IMR-90 (cell line): ENCODE data around the gene GTF2F2. TPM values are rescaled to one million over a fixed set of nuclear protein-coding genes. Genes with fewer than 3 reads are reported as not detected.

ENCODE experiments used
- ATAC-seq: fragments of 200-7000 bp; cut with Tn5 transposase; 2 replicates; pipeline ENCODE4 v1.9.1; 2020; ENCODE audit warnings: low read depth, mild to moderate bottlenecking, moderate library complexity
- BruUV-seq: library from RNA; stranded (reverse); fragments of 400-500 nt; replicated peaks from 2 replicates; lab custom pipeline; 2021; lab: Mats Ljungman, UMichigan
- CTCF ChIA-PET: fragments of 300-600 bp; formaldehyde crosslinking; extraction: SDS; loops from one replicate; lab custom pipeline; 2021; ENCODE audit warnings: antibody characterized with exemption; lab: Yijun Ruan, JAX
- POLR2A ChIA-PET: fragments of 300-600 bp; sonication (Branson Sonifier 250); formaldehyde crosslinking; loops from one replicate; lab custom pipeline; 2022; ENCODE audit warnings: antibody characterized with exemption; ENCODE audit not compliant: unreplicated experiment; lab: Charles Lee
- DNase-seq: peaks from one replicate; pipeline ENCODE4 v3.0.0; 2013
- H2AFZ ChIP-seq: replicated peaks from 2 replicates; pipeline ENCODE3; 2013; ENCODE audit warnings: low read length, mild to moderate bottlenecking; ENCODE audit not compliant: poor library complexity
- H2AK5ac ChIP-seq: 2 replicates; pipeline ENCODE4 v1.6.1; 2013; ENCODE audit warnings: low read depth, low read length, inconsistent platforms
- H2AK9ac ChIP-seq: replicated peaks from 2 replicates; pipeline ENCODE3; 2013; ENCODE audit warnings: mild to moderate bottlenecking, low read depth, low read length, moderate library complexity; ENCODE audit not compliant: poor library complexity
- H2BK120ac ChIP-seq: 2 replicates; pipeline ENCODE4 v1.6.1; 2013; ENCODE audit warnings: low read depth, low read length, inconsistent platforms
- H2BK15ac ChIP-seq: 3 replicates; pipeline ENCODE4 v1.6.1; 2013; ENCODE audit warnings: low read depth, low read length, inconsistent platforms
- H2BK20ac ChIP-seq: 2 replicates; pipeline ENCODE4 v1.6.1; 2013; ENCODE audit warnings: low read depth, mild to moderate bottlenecking, inconsistent platforms, low read length, moderate library complexity
- H2BK5ac ChIP-seq: 2 replicates; pipeline ENCODE4 v1.6.1; 2013; ENCODE audit warnings: mild to moderate bottlenecking, low read depth, low read length, inconsistent platforms; ENCODE audit not compliant: poor library complexity, severe bottlenecking
- H3K14ac ChIP-seq: replicated peaks from 2 replicates; pipeline ENCODE4 v1.6.1; 2013; ENCODE audit warnings: low read depth, low read length, inconsistent platforms
- H3K18ac ChIP-seq: 2 replicates; pipeline ENCODE4 v1.6.1; 2013; ENCODE audit warnings: low read depth, low read length, control low read depth
- H3K23ac ChIP-seq: 2 replicates; pipeline ENCODE4 v1.6.1; 2013; ENCODE audit warnings: low read depth, low read length, inconsistent platforms
- H3K27ac ChIP-seq: 2 replicates; pipeline ENCODE4 v1.5.1; 2013; ENCODE audit warnings: mild to moderate bottlenecking, control low read depth, low read length; ENCODE audit not compliant: insufficient read depth
- H3K27me3 ChIP-seq: 2 replicates; pipeline ENCODE4 v1.6.1; 2013; ENCODE audit warnings: low read length; ENCODE audit not compliant: control insufficient read depth, insufficient read depth
- H3K36me3 ChIP-seq: 2 replicates; pipeline ENCODE4 v1.6.1; 2013; ENCODE audit warnings: low read length, mixed read lengths; ENCODE audit not compliant: control insufficient read depth, insufficient read depth
- H3K4ac ChIP-seq: 2 replicates; pipeline ENCODE4 v1.6.1; 2013; ENCODE audit warnings: low read depth, low read length, inconsistent platforms
- H3K4me1 ChIP-seq: 2 replicates; pipeline ENCODE4 v1.6.1; 2013; ENCODE audit warnings: low read length, mixed read lengths; ENCODE audit not compliant: control insufficient read depth, insufficient read depth
- H3K4me2 ChIP-seq: 2 replicates; pipeline ENCODE4 v1.6.1; 2013; ENCODE audit warnings: low read depth, mild to moderate bottlenecking, control low read depth, low read length, moderate library complexity
- H3K4me3 ChIP-seq: 2 replicates; pipeline ENCODE4 v1.5.1; 2013; ENCODE audit warnings: low read depth, mild to moderate bottlenecking, control low read depth, low read length, moderate library complexity; ENCODE audit not compliant: insufficient read depth
- H3K56ac ChIP-seq: 2 replicates; pipeline ENCODE4 v1.6.1; 2013; ENCODE audit warnings: low read length, inconsistent platforms; ENCODE audit not compliant: insufficient read depth; ENCODE audit errors: extremely low read depth
- H3K79me1 ChIP-seq, 2 experiments: 2 replicates each; pipeline ENCODE4 v1.6.1; 2013; ENCODE audit warnings: low read length in 2 of 2, inconsistent platforms in 1 of 2, low read depth in 1 of 2
- H3K9ac ChIP-seq: 2 replicates; pipeline ENCODE4 v1.6.1; 2013; ENCODE audit warnings: low read depth, low read length, control low read depth
- H3K9me1 ChIP-seq: 2 replicates; pipeline ENCODE4 v1.6.1; 2013; ENCODE audit warnings: low read length, inconsistent platforms; ENCODE audit not compliant: insufficient read depth
- H3K9me3 ChIP-seq: 2 replicates; pipeline ENCODE4 v1.6.1; 2013; ENCODE audit warnings: low read length; ENCODE audit not compliant: control insufficient read depth, insufficient read depth
- H4K20me1 ChIP-seq: 2 replicates; pipeline ENCODE4 v1.6.1; 2013; ENCODE audit warnings: low read length, inconsistent platforms; ENCODE audit not compliant: insufficient read depth
- H4K5ac ChIP-seq: 2 replicates; pipeline ENCODE4 v1.6.1; 2013; ENCODE audit warnings: mild to moderate bottlenecking, low read depth, low read length, control low read depth
- H4K8ac ChIP-seq, 2 experiments: 2 replicates each; pipeline ENCODE4 v1.6.1; 2013; ENCODE audit warnings: low read depth in 2 of 2, low read length in 2 of 2, control low read depth in 1 of 2, inconsistent platforms in 1 of 2
- H4K91ac ChIP-seq: 2 replicates; pipeline ENCODE4 v1.6.1; 2013; ENCODE audit warnings: low read depth, low read length, inconsistent platforms; ENCODE audit not compliant: insufficient read depth
- CEBPB ChIP-seq: IDR thresholded peaks from 2 replicates; pipeline ENCODE4 v1.6.1; 2012; ENCODE audit warnings: low read depth, low read length, improper control_type of control experiment
- ELK1 ChIP-seq: fragments of 150-350 bp; IDR thresholded peaks from 2 replicates; pipeline ENCODE4 v1.6.1; 2016; ENCODE audit warnings: low read depth, mild to moderate bottlenecking, low read length, moderate library complexity, borderline replicate concordance
- MAFK ChIP-seq: IDR thresholded peaks from 2 replicates; pipeline ENCODE4 v1.6.1; 2012; ENCODE audit warnings: low read depth, low read length, improper control_type of control experiment
- MAZ ChIP-seq: IDR thresholded peaks from 2 replicates; pipeline ENCODE4 v1.6.1; 2012; ENCODE audit warnings: low read depth, mild to moderate bottlenecking, low read length, improper control_type of control experiment, moderate library complexity, borderline replicate concordance
- POLR2A ChIP-seq: IDR thresholded peaks from 2 replicates; pipeline ENCODE4 v1.6.1; 2012; ENCODE audit warnings: mild to moderate bottlenecking, low read depth, low read length
- RAD21 ChIP-seq: IDR thresholded peaks from 2 replicates; pipeline ENCODE4 v1.6.1; 2012; ENCODE audit warnings: low read length, improper control_type of control experiment
- SMC3 ChIP-seq: fragments of 150-350 bp; IDR thresholded peaks from 2 replicates; pipeline ENCODE4 v1.6.1; 2016; ENCODE audit warnings: low read depth, mild to moderate bottlenecking, antibody characterized with exemption, low read length, moderate library complexity
- WGBS, 2 experiments: methylation state at CpG; one replicate each; pipeline versions ENCODE4 v1.1.5 to v1.1.7; 2013; ENCODE audit warnings: missing lambda C conversion rate in 2 of 2; ENCODE audit not compliant: insufficient read length in 1 of 2; ENCODE audit errors: extremely low coverage in 2 of 2; 5-methylcytosine and 5-hydroxymethylcytosine counted together
- dilution Hi-C: fragments of 300-500 bp; cut with HindIII; formaldehyde crosslinking; loops from one replicate; pipeline ENCODE4 v1.14.3; 2018; ENCODE audit warnings: low sequenced_read_pairs; ENCODE audit not compliant: unreplicated experiment
- in situ Hi-C: fragments of 300-500 bp; cut with MboI; formaldehyde crosslinking; loops from 3 replicates; pipeline ENCODE4 v1.14.3; 2019; ENCODE audit warnings: low sequenced_read_pairs, inconsistent platforms, mixed read lengths
- intact Hi-C: fragments of 100-400 bp; cut with micrococcal nuclease; formaldehyde crosslinking; loops from 2 replicates; pipeline ENCODE4 v1.10.0; 2022
- polyA plus RNA-seq, 3 experiments: library from polyadenylated mRNA; depleted of rRNA; stranded (reverse); fragments of >200 nt; gene quantifications; 2 replicates each; pipeline ENCODE4 v1.2.3, GENCODE V29; 2012; ENCODE audit warnings: low replicate concordance in 1 of 3
- total RNA-seq: library from RNA; depleted of rRNA; stranded (reverse); fragments of >200 nt; gene quantifications from 2 replicates; pipeline ENCODE4 v1.2.3, GENCODE V29; 2012

GTF2F2 gene
- total and polyA plus RNA-seq, 2 of the 4 experiments (the other 2 are of a cell fraction): 16.5 to 21.0 TPM

GRCh38 chr13:45133396-45134118 lies 13.2 kb downstream of the GTF2F2 start (continued):
- TF ChIP-seq MAFK: no peak

GRCh38 chr13:45136741-45137504 lies 16.6 kb downstream of the GTF2F2 start:
- H3K23ac ChIP-seq: no peak overlapping the region
- no peak overlapping the region for H3K14ac ChIP-seq
- H2BK15ac ChIP-seq: no peak overlapping the region
- H4K91ac ChIP-seq: no peak overlapping the region
- H3K79me1 ChIP-seq: peaks cover 48 to 82% of the 10 kb centered on the region in 2 experiments
- no peak overlapping the region for H3K4me2 ChIP-seq
- no peak overlapping the region for H2BK20ac ChIP-seq
- H4K20me1 ChIP-seq: peaks cover 18% of the 10 kb centered on the region; the same call in 1 of the 2 replicates
- no peaks in the 10 kb centered on the region for H3K27me3 ChIP-seq
- H2BK120ac ChIP-seq: no peak overlapping the region
- no peak overlapping the region for H3K27ac ChIP-seq
- peaks cover 4% of the 10 kb centered on the region for H3K9me1 ChIP-seq
- no peak overlapping the region for H2BK5ac ChIP-seq
- ChIA-PET POLR2A (interaction anchor here (1.1 kb wide), 1 partner anchor 18 kb away, joined by 4 read pairs; no protein-coding TSS in a partner anchor), CTCF (no interaction called here)
- H2AK9ac ChIP-seq: no peak overlapping the region
- H3K9me3 ChIP-seq: 0 out of 2 replicates have a peak, but pooled peaks cover 3% of the 10 kb centered on the region
- no TSS peak for BruUV-seq
- 0 out of 2 replicates have a peak overlapping the region, but pooled peaks have one; percentile 17 for H4K5ac ChIP-seq
- TF ChIP-seq MAFK: no peak
- no peak for TF ChIP-seq ELK1
- TF ChIP-seq CEBPB: no peak
- no peak for TF ChIP-seq SMC3
- TF ChIP-seq POLR2A: no peak
- TF ChIP-seq RAD21: no peak
- no peak for TF ChIP-seq MAZ
- H3K9ac ChIP-seq: no peak overlapping the region
- peaks cover 8% of the 10 kb centered on the region for H3K4me1 ChIP-seq
- WGBS, 2 experiments: 100% methylated on average over 1 of the region's 3 CpGs; no CpG with 5 or more reads in 1 of the 2 experiments
- no peak overlapping the region for H2AK5ac ChIP-seq
- H3K18ac ChIP-seq: no peak overlapping the region
- peaks cover 12% of the 10 kb centered on the region for H3K36me3 ChIP-seq
- no peak overlapping the region for H3K4me3 ChIP-seq
- no peak for ATAC-seq
- no peak for DNase-seq
- intact Hi-C loops (no loop called here), in situ Hi-C loops (no loop called here), dilution Hi-C loops (no loop called here)
- no peak overlapping the region for H4K8ac ChIP-seq
- H3K56ac ChIP-seq: no peak overlapping the region; the same call in 1 of the 2 replicates
- H2AFZ ChIP-seq: no peak overlapping the region
- H3K4ac ChIP-seq: 0 out of 2 replicates have a peak overlapping the region, but pooled peaks have one; percentile 19
